Measurements from ENCODE around the gene COMMD4.
"Not testable (repeated sequence)": the region's sequence is repeated elsewhere in the genome, so short reads cannot be mapped to it uniquely, and the experiment has no call there.

Gene COMMD4

DNA sequence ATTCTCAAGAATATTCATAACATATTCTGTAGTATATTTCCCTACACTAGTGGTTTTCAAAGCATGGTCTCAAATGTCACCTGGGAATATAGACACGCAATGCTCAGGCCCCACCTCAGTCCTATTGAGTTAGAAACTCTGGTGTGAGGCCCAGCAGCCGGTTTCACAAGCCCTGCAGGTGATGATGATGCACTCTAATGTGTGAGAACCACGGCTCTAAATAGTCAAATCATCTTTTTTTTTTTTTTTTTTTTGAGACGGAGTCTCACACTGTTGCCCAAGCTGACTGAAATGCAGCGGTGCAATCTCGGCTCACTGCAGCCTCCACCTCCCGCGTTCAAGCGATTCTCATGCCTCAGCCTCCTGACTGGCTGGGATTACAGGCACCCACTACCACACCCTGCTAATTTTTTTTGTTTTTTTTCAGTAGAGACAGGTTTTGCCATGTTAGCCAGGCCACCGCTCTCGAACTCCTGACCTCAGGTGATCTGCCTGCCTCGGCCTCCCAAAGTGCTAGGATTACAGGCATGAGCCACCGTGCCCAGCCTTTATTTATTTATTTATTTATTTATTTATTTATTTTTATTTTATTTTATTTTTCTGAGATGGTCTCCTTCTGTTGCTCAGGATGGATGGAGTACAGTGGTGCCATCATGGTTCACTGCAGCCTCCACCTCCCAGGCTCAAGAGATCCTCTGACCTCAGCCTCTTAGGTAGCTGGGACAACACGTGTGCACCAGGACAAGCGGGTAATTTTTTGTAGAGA is 2.0 kb upstream of the COMMD4 start:
- not testable (repeated sequence) for DNase-seq

DNA sequence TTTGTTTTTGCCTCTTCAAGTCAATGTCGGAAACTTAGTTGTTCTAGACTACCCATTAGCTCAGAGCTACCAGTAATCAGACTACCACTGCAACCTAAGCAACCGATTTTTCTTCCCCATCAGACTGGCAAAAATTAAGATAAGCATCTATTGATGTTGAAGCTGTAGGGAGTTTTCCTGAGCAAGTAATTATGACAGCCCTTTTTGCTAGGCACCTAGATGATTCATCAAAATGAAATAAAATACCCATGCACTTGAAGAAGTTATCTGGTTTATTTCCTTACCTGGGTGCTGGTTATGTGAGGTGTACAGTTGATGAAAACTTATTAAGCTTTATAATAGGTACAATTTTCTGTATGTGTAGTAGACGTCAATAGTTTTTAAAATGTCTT is 554 bp upstream of the COMMD4 start:
- no peak for DNase-seq

DNA sequence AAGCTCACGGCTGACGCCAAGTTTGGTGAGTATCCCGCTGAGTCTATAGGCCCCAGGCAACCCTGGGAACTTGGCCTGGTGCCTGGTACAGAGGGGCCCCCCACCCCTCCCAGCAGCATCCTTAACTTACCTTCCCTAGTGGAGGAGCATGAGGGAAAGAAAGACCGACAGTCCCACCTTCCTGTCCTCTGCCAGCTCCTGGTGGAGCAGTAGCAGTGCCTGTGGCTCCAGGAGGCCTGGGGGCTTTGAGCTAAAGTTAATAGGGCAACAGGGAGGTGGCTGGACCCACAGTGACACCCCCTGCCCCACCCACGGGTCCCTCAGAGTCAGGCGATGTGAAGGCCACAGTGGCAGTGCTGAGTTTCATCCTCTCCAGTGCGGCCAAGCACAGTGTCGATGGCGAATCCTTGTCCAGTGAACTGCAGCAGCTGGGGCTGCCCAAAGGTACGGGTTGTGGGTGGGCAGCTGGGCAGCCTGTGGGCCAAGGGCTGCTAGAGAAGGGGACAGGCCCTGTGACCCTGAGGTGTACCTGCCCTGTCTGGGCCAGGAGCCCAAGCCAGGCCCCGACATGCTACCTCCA is 2.9 kb downstream of the COMMD4 start:
- no peak for DNase-seq

DNA sequence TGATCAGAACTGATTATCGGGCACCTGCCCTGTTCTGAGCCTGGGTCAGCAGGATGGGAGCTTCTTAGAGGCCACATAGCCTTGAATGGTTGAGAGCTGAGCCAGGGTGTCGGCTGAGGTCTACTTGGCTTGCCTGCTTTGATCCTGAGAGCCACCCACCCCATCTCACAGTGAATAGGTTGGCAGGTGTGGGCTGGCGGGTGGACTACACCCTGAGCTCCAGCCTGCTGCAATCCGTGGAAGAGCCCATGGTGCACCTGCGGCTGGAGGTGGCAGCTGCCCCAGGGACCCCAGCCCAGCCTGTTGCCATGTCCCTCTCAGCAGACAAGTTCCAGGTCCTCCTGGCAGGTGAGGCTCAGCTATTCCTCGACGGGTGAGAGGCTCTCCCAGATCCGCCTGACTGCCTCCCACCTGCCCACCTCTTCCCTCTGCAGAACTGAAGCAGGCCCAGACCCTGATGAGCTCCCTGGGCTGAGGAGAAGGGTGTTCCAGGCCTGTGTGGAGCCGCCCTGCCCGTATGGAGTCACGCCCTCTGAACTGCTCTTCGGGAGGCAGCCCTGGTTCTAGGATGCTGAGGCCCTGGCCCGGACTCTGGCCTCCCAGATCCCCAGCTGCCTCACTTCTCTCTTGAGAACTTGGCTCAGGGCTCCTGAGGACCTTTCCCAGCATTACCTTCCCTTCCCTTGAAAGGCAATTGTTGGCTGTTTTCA is 3.8 kb downstream of the COMMD4 start:
- DNase-seq = no peak

DNA sequence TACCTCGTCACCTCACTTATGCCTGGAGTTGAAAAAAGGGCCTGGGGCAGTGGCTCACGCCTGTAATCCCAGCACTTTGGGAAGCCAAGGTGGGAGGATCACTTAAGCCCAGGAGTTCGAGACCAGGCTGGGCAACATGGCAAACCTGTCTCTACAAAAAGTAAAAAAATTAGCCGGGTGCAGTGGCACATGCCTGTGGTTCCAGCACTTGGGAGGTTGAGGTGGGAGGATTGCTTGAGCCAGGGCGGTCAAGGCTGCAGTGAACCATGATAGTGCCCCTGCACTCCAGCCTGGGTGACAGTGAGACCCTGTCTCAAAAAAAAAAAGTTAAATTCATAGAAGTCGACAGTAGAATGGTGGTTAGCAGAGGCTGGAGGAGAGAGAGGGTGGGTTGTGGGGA is 6.4 kb downstream of the COMMD4 start:
- no peak for DNase-seq

DNA sequence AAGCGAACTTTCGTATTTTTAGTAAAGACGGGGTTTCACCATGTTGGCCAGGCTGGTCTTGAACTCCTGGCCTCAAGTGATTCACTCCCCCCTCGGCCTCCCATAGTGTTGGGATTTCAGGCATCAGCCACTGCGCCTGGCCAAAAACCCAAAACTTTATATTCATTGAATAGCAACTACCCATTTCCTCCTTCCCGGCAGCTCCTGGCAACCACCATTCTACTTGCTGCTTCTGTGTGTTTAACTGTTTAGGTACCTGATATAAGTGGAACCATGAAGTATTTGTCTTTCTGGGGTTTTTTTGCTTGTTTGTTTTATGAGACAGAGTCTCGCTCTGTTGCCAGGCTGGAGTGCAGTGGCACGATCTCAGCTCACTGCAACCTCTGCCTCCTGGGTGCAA is 8.1 kb downstream of the COMMD4 start:
- DNase-seq = not testable (repeated sequence)

DNA sequence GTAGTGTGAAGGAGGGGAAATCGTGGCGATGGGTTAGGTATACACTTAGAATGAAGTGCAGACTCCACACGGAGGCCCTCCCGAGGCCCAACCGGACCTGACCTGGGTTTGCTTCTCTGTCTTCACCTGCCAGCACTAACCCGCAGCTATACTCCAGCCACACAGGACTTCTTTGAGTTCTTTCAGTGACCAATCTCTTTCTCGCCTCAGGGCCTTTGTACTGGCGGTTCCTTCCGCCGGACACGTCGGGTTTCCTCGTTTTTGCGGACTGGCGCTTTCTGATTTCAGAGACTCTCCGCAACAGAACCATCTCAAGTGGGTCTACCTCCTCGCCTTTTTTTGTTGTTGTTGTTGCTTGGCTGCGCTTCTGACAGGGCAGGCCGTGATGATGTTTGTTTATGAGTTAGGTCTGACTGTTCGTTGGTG is 10.9 kb downstream of the COMMD4 start, which contains the start of gene NEIL1:
TSS of gene NEIL1 (plus strand) at position 244 of the 426 bp plus-strand sequence. CDS start 1,867 bp downstream, outside the sequence.
- DNase-seq = no peak

DNA sequence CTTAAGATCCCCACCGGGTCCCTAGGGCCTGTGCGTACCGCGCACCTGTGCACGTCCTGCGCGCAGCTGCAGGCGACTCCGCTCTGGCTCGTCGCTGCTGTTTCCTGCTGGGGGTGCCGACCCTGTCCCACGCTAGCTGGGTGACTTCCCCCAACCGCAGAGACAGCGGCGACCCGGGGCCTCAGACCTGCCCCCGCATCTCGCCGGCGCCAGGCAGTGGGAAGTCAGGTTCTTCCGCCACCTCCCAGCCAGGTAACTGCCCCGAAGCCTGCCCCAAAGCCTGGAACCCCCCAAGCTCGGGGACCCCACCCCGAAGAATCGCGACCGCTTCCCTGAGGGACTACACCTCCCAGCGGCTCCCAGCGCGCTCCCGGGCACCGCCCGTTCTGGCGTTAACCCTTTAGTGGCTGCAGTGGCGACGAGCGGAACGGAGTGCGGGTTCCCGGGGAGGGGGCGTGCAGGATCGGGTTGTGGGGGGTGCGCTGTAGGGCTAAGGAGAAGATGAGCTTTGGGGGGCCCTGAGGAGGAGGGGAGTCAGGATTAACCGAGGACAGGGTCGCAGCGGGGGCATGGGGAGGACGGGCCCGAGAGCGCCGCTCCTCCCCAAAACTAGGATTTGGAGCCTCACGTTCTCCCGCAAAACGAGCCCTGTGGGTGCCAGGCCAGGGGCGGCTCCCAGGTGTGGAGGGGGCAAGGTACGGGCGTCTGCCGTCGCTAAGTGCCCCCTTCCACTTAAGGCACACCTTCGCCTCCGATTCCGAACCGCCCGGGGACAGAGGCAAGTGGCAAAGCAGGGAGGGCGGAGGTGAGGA is 11.6 kb downstream of the COMMD4 start:
- DNase-seq = peak; percentile 51 to 58

DNA sequence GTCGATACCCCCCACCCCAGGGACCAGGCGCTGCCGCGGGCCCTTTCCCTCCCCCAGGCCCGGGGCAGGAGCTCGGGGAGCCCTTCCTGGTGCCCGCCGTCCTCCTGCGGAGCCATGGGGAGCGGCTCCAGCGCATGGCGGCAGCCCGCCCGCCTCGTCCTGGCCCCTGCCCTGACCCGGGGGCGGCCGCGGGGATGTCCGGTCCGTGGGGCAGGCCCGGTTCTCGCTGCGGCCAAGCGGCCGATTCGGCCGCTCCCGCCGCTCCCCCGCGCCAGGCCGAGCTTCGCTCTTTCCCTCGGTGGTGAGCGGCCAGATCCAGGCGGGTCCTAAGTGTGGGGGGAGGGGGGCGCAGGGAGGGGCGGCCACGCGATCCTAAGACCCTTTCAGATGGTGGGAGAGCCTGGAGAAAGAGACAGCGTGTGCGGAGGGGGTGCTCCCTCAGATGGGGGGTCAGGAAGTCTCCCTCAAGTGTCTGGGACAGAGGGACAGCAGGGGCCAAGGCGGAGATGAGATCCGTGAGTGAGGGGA is 12.2 kb downstream of the COMMD4 start:
- no peak for DNase-seq

DNA sequence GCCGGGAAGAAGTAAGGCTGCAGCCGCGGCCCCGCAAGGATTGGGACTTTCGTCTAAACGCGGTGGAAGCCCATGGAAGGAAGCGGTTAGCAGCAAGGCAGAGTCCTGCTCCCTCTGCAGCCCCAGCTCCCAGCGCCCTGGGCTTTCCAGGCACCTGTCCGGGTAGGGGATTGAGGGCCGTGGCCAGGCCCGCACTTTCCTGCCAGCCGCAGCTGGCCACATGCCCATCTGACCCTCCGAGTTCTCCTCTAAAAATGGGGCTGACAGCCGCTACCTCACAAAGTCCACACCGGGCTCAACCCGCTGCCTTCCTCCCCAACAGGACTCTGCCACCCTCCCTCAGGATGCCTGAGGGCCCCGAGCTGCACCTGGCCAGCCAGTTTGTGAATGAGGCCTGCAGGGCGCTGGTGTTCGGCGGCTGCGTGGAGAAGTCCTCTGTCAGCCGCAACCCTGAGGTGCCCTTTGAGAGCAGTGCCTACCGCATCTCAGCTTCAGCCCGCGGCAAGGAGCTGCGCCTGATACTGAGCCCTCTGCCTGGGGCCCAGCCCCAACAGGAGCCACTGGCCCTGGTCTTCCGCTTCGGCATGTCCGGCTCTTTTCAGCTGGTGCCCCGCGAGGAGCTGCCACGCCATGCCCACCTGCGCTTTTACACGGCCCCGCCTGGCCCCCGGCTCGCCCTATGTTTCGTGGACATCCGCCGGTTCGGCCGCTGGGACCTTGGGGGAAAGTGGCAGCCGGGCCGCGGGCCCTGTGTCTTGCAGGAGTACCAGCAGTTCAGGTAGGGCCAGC is 12.9 kb downstream of the COMMD4 start:
- no peak for DNase-seq

DNA sequence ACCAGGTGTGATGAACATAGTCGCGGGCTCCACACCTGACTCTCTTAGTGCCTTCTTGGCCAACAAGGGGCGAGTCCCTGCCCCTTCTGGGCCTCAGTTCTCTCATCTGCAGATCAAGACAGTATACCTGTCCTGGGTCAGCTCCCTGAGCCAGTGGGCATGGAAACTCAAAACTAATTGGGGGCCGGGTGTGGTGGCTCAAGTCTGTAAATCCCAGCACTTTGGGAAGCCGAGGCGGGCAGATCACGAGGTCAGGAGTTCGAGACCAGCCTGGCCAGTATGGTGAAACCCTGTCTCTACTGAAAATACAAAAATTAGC is 13.4 kb downstream of the COMMD4 start:
- DNase-seq = not testable (repeated sequence)

DNA sequence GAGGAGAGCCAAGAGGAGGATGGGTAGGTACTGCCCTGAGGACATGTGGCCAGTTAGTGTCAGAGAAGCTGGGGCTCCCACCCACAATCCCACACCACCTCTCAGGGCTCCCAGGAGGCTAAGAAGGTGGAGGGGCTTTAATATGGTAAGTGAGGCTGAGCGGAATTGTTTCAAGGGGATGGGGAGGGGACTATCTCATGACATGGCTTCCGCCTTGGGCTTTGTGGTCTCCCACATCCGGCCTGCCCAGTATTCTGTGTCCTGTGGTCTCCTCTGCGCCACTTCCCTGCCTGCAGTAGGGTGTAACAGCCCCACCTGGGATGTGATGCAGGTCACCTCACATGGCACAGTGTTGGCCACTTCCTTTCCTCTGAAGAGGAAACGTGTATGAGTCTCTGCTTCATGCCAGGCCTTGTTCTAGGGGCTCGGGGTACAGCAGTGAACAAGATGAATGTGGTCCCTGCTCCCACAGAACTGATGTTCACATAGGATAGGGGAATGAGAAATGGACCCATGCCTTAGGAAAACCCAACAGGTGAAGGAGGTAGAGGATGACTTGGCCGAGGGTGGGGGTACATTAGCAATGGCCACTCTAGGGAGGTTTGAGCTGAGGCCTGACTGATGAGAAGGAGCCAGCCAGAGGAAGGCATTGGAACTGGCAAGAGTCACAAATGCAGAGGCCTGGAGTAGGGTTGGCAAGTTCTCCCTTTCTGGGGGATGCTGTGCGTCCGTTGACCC is 14.2 kb downstream of the COMMD4 start:
- DNase-seq = peak; percentile 59 to 74

DNA sequence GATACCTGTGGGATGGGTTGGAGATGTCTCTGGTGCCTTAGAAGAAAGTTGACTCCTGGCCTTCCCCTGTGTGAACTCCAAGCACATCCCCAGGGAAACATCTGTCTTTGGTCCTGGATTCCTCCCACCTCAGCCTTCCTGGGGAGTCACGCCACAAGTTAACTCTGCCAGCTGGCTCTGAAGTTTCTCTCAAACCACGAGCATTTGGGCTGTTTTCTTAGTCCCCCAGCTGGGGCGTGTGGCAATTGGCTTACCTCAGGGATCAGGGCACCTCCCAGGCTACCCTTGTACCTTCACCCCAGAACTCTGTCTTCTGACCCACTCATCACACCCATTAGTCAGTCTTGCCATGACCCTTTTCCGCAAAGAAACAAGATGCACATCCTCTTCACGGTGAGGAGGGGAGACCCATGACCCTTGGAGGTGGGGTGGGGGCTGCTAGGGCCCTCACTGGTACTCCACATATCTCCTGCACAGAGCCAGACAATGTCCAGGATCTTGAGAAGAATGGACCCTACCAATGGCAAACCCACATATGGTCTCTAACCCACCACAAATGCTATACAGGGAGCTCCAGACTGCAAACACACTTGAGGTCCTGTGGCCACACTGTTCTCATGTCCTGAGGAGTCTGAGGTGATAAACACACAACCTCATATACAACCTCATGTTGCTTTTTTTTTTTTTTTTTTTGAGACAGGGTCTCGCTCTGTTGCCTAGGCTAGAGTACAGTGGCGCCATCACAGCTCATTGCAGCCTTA is 14.9 kb downstream of the COMMD4 start:
- DNase-seq = no peak

DNA sequence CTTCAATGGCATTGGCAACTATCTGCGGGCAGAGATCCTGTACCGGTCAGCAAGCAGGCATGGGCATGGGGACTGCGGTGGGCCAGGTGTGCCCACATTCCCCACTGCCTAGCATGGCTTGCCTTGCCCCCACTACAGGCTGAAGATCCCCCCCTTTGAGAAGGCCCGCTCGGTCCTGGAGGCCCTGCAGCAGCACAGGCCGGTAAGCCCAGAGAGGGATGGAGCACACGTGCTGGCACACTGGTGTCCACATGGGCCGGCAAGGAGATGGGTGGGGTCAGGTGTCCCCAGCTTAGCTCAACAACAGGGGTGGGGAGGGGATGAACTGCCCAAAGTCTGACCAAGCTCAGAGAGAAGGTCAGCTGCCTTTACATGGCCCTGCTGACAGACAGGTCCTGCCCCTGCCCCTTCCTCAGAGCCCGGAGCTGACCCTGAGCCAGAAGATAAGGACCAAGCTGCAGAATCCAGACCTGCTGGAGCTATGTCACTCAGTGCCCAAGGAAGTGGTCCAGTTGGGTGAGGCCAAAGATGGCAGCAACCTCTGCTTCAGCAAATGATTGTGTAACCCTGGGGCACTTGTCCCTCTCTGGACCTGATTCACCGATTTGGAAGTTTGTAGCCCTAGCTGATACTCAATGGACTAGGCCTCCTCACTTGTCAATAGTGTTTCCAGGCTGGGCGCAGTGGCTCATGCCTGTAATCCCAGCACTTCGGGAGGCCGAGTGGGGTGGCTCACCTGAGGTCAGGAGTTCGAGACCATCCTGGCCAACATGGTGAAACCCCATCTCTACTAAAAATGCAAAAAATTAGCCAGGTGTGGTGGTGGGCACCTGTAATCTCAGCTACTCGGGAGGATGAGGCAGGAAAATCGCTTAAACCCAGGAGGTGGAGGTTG is 16.6 kb downstream of the COMMD4 start:
- DNase-seq = no peak

DNA sequence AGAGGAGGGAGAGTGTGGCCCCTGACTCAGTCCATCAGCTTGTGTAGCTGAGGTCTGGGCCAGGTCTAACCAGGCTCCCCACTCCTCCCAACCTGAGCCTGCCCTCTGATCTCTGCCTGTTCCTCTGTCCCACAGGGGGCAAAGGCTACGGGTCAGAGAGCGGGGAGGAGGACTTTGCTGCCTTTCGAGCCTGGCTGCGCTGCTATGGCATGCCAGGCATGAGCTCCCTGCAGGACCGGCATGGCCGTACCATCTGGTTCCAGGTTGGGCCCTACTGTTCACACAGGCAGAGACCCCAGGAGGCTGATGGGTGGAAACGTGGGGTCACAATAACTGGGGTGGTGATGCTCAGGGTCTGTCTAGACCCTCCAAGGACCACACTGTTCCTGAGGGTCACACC is 17.7 kb downstream of the COMMD4 start:
- DNase-seq = no peak

DNA sequence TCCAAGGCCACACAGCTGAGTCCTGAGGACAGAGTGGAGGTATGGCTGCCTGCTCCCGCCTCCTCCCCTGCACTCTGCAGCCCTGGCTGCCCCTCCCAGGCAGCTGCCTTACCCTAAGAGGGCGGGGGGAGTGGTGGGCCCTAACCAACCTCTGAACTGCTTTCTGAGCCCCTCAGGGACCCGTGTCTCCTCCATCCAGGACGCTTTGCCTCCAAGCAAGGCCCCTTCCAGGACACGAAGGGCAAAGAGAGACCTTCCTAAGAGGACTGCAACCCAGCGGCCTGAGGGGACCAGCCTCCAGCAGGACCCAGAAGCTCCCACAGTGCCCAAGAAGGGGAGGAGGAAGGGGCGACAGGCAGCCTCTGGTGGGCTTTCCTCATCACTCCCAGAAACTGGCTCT is 18.6 kb downstream of the COMMD4 start:
- DNase-seq = no peak

DNA sequence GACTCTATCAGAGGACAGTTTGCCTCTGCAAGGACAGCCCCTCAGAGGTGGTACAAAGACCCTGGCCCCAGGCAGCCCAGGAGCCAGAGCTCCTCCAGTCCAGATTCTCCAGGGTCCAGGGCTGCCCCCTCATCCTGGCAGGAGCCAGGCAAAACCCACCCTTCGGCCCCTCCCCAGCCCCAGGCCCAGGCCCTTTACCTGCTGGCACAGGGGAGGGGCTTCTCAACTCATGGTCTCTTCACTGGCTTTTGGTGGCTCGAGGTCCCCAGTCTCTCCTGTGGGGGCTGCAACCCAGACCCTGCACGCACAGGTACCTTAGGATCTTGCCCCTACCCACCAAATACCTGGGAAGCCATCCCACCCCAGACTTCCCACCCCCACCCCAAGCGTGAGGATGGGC is 19.5 kb downstream of the COMMD4 start:
- DNase-seq = no peak

DNA sequence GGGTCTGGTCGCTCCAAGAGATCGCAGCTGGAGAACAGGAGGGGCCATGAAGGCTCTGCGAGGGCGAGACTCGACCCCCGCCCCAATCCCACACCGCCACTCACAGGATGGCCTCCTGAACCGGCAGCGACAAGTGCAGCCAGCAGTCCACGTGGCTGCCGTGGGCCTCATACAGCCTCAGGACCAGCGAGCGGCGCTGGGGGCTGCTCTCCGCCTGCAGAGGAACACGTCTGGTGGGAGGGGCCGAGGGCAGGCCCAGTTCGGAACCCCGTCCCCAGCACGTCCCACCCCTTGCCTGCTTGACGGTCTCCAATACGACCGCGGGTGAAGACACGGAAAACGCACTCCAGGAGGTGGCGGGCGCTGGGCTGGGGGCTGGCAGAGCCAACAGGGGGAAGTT is 20.1 kb downstream of the COMMD4 start:
- DNase-seq = no peak

DNA sequence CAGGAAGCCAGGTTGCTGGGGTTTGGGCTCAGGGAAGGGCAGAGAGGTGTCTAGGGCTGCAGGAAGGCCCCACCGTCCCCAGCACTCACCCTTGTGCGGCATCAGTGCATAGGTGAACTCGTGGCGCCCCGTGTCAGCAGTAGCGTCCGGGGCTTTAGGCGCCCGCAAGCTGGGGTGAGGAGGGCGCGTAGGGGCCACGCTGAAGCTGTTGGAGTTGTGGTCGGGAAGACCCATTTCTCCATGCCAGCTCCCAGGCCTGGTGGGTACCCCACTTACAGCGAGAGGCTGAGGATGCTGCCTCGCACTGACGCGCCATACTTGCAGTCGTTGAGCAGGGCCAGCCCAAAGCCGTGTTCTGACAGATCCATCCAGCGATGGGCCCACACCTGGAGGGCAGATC is 20.7 kb downstream of the COMMD4 start:
- DNase-seq = no peak

Measured in stimulated activated CD4-positive, alpha-beta T cell treated with anti-CD3 and anti-CD28 coated beads, Interleukin-2, amount 100 ng/mL, for 24 hours (primary cell).